GM19455 (cell line): ENCODE data around the gene ARVCF.

Experiments
- ATAC-seq: cut with Tn5 transposase; IDR thresholded peaks from one replicate; pipeline ENCODE4 v1.9.1; 2021; ENCODE audit not compliant: unreplicated experiment

The ARVCF gene

GRCh38 chr22:20053407-20054033, 36.9 kb upstream of the ARVCF start:
- ATAC-seq, result no peak

GRCh38 chr22:20052309-20053259, 36.0 kb upstream of the ARVCF start:
- no peak for ATAC-seq

- no peak for ATAC-seq
Measured at GRCh38 chr22:20051927-20052308, 35.3 kb upstream of the ARVCF start.

GRCh38 chr22:20046730-20047129, 30.1 kb upstream of the ARVCF start:
- no peak for ATAC-seq

- no peak for ATAC-seq
Measured at GRCh38 chr22:20044495-20045151, 28.0 kb upstream of the ARVCF start.

GRCh38 chr22:20043997-20044342, 27.3 kb upstream of the ARVCF start:
- ATAC-seq, result no peak

GRCh38 chr22:20043057-20043996, 26.7 kb upstream of the ARVCF start:
- ATAC-seq, result no peak

GRCh38 chr22:20040327-20041200, 23.9 kb upstream of the ARVCF start:
- no peak for ATAC-seq

- ATAC-seq, result no peak
Measured at GRCh38 chr22:20039683-20040325, 23.2 kb upstream of the ARVCF start.

- no peak for ATAC-seq
Measured at GRCh38 chr22:20038574-20038973, 22.0 kb upstream of the ARVCF start.

GRCh38 chr22:20037419-20037818, 20.8 kb upstream of the ARVCF start:
- ATAC-seq, result no peak

- no peak for ATAC-seq
Measured at GRCh38 chr22:20036535-20037392, 20.1 kb upstream of the ARVCF start.

GRCh38 chr22:20036084-20036482, 19.5 kb upstream of the ARVCF start:
- ATAC-seq, result no peak

GRCh38 chr22:20035375-20036083, 18.9 kb upstream of the ARVCF start:
- ATAC-seq, result no peak

GRCh38 chr22:20034143-20034542, 17.5 kb upstream of the ARVCF start:
- no peak for ATAC-seq

GRCh38 chr22:20033045-20033706, 16.6 kb upstream of the ARVCF start:
- ATAC-seq, result no peak

- ATAC-seq, result no peak
Measured at GRCh38 chr22:20032407-20032991, 15.9 kb upstream of the ARVCF start.
